HCT116 (cell line): ENCODE data around the gene C10orf105. TPM values are rescaled to one million over a fixed set of nuclear protein-coding genes. Genes with fewer than 3 reads are reported as not detected.
A peak's percentile ranks its signal among the peaks of the same experiment; 100 is the strongest.

Source experiments
- ATAC-seq: fragments of 200-7000 bp; cut with Tn5 transposase; 2 replicates; pipeline ENCODE4 v1.9.1; 2020; ENCODE audit warnings: mild to moderate bottlenecking, moderate library complexity
- BruUV-seq: library from RNA; stranded (reverse); fragments of 400-500 nt; replicated peaks from 2 replicates; lab custom pipeline; 2021; lab: Mats Ljungman, UMichigan
- CTCF ChIA-PET: fragments of 300-600 bp; sonication (Branson Sonifier 250); formaldehyde crosslinking; loops from one replicate; lab custom pipeline; 2021; ENCODE audit warnings: antibody characterized with exemption; lab: Charles Lee
- POLR2A ChIA-PET: fragments of 300-600, 350-600 bp; sonication (Branson Sonifier 250); formaldehyde crosslinking; loops from one replicate; lab custom pipeline; 2021; ENCODE audit warnings: antibody characterized with exemption; lab: Charles Lee
- RAD21 ChIA-PET, 2 experiments: fragments of 300-600 bp; sonication (Branson Sonifier 250); formaldehyde crosslinking; loops; one replicate each; lab custom pipeline; 2023; ENCODE audit warnings: low total read pairs in 2 of 2; ENCODE audit not compliant: uncharacterized antibody in 2 of 2, unreplicated experiment in 2 of 2, low non-redundant PET in 1 of 2; lab: Charles Lee
- DNase-seq: peaks from one replicate; pipeline ENCODE4 v3.0.0-alpha.2; 2010; ENCODE audit warnings: low read depth, low spot score
- H2AFZ ChIP-seq: fragments of 200-600 bp; shearing (Covaris generic), sonication (generic); 2 replicates; pipeline ENCODE4 v1.6.1; 2017; ENCODE audit warnings: low read depth, mixed run types, mixed read lengths, antibody characterized with exemption, low read length; ENCODE audit not compliant: poor library complexity, severe bottlenecking
- H3K27ac ChIP-seq: 2 replicates; pipeline ENCODE4 v1.5.1; 2012; ENCODE audit warnings: low read depth, low read length
- H3K27me3 ChIP-seq: fragments of 200-600 bp; sonication (generic); 2 replicates; pipeline ENCODE4 v1.6.1; 2016; ENCODE audit warnings: mixed run types, low read length, mixed read lengths; ENCODE audit not compliant: insufficient read depth
- H3K36me3 ChIP-seq, 2 experiments: fragments of 200-500 bp in 1 of 2; fragments of 200-600 bp in 1 of 2; sonication (Bioruptor generic) in 1 of 2; sonication (generic) in 1 of 2; 2 replicates each; pipeline versions ENCODE4 v1.5.1 to v1.6.1; 2014 to 2016; ENCODE audit warnings: low read length in 2 of 2, inconsistent platforms in 1 of 2, mixed read lengths in 1 of 2, mixed run types in 1 of 2; ENCODE audit not compliant: insufficient read depth in 2 of 2, control insufficient read depth in 1 of 2
- H3K4me1 ChIP-seq, 2 experiments: fragments of 200-600 bp in 1 of 2; sonication (generic) in 1 of 2; 2 replicates each; pipeline versions ENCODE4 v1.5.1 to v1.6.1; 2012 to 2017; ENCODE audit warnings: low read length in 2 of 2, inconsistent platforms in 1 of 2, mild to moderate bottlenecking in 1 of 2, mixed read lengths in 1 of 2, mixed run types in 1 of 2, moderate library complexity in 1 of 2; ENCODE audit not compliant: insufficient read depth in 2 of 2, control insufficient read depth in 1 of 2
- H3K4me2 ChIP-seq: fragments of 200-600 bp; sonication (generic); 2 replicates; pipeline ENCODE4 v1.6.1; 2017; ENCODE audit warnings: mixed run types, low read length, mixed read lengths
- H3K4me3 ChIP-seq, 2 experiments: fragments of 200-600 bp in 1 of 2; sonication (generic) in 1 of 2; replicated peaks in 1 of 2; 2 replicates each; pipeline ENCODE4 v1.5.1; 2011 to 2016; ENCODE audit warnings: low read length in 2 of 2, control low read depth in 1 of 2, low read depth in 1 of 2, mild to moderate bottlenecking in 1 of 2, mixed read lengths in 1 of 2, mixed run types in 1 of 2
- H3K79me2 ChIP-seq: fragments of 200-600 bp; sonication (generic); 2 replicates; pipeline ENCODE4 v1.6.1; 2017; ENCODE audit warnings: mild to moderate bottlenecking, mixed run types, low read length, moderate library complexity, mixed read lengths; ENCODE audit not compliant: insufficient read depth
- H3K9ac ChIP-seq: fragments of 200-600 bp; sonication (generic); 2 replicates; pipeline ENCODE4 v1.6.1; 2016; ENCODE audit warnings: low read length, mixed read lengths
- H3K9me2 ChIP-seq: fragments of 200-600 bp; sonication (generic), shearing (Covaris generic); 2 replicates; pipeline ENCODE4 v1.6.1; 2017; ENCODE audit warnings: mixed run types, mild to moderate bottlenecking, moderate library complexity; ENCODE audit not compliant: insufficient read depth
- H3K9me3 ChIP-seq, 2 experiments: fragments of 200-500 bp in 1 of 2; fragments of 200-600 bp in 1 of 2; sonication (Bioruptor generic) in 1 of 2; sonication (generic) in 1 of 2; 2 replicates each; pipeline ENCODE4 v1.6.1; 2014 to 2017; ENCODE audit warnings: low read length in 2 of 2, mixed read lengths in 2 of 2, inconsistent platforms in 1 of 2, low read depth in 1 of 2, mild to moderate bottlenecking in 1 of 2, mixed run types in 1 of 2, moderate library complexity in 1 of 2; ENCODE audit not compliant: control insufficient read depth in 1 of 2, insufficient read depth in 1 of 2
- H4K20me1 ChIP-seq: fragments of 200-600 bp; sonication (generic), shearing (Covaris generic); 2 replicates; pipeline ENCODE4 v1.6.1; 2017; ENCODE audit warnings: mixed run types, mild to moderate bottlenecking, moderate library complexity; ENCODE audit not compliant: insufficient read depth
- CBX3 ChIP-seq: IDR thresholded peaks from 2 replicates; pipeline ENCODE4 v1.6.1; 2012; ENCODE audit warnings: low read depth
- EGR1 ChIP-seq: IDR thresholded peaks from 2 replicates; pipeline ENCODE4 v1.6.1; 2012; ENCODE audit warnings: low read depth
- EZH2phosphoT487 ChIP-seq: fragments of 200-600 bp; IDR thresholded peaks from 2 replicates; pipeline ENCODE4 v1.6.1; 2018; ENCODE audit warnings: antibody characterized with exemption, borderline replicate concordance
- SP1 ChIP-seq: IDR thresholded peaks from 2 replicates; pipeline ENCODE4 v1.6.1; 2012; ENCODE audit warnings: low read depth
- TCF7L2 ChIP-seq: IDR thresholded peaks from 2 replicates; pipeline ENCODE4 v1.7.0; 2011; ENCODE audit warnings: borderline replicate concordance, inconsistent platforms; ENCODE audit not compliant: insufficient read depth, insufficient read length; ENCODE audit errors: extremely low read depth
- intact Hi-C: fragments of 100-400 bp; cut with micrococcal nuclease; formaldehyde crosslinking; loops from 2 replicates; pipeline ENCODE4 v1.10.0; 2022
- total RNA-seq: library from RNA; stranded (reverse); gene quantifications from one replicate; pipeline ENCODE4 v1.2.1, GENCODE V29; 2021; ENCODE audit not compliant: unreplicated experiment
- TF ChIP-seq, protein P1 (sequence below): IDR thresholded peaks from 2 replicates; pipeline ENCODE4 v1.6.1; 2012
- TF ChIP-seq, protein P2 (sequence below), 3 experiments: fragments of 200-600 bp in 1 of 3; sonication (generic) in 1 of 3; IDR thresholded peaks in 2 of 3; conservative IDR thresholded peaks in 1 of 3; 2 replicates each; pipeline ENCODE4 v1.5.1; 2012 to 2017; ENCODE audit warnings: low read depth in 2 of 3, low read length in 2 of 3, antibody characterized with exemption in 1 of 3, borderline replicate concordance in 1 of 3, control low read depth in 1 of 3, mild to moderate bottlenecking in 1 of 3, mixed read lengths in 1 of 3, mixed run types in 1 of 3, moderate library complexity in 1 of 3; ENCODE audit not compliant: insufficient read depth in 1 of 3

The C10orf105 gene
- total RNA-seq, 1 experiment from 2014 or later, result not detected

DNA sequence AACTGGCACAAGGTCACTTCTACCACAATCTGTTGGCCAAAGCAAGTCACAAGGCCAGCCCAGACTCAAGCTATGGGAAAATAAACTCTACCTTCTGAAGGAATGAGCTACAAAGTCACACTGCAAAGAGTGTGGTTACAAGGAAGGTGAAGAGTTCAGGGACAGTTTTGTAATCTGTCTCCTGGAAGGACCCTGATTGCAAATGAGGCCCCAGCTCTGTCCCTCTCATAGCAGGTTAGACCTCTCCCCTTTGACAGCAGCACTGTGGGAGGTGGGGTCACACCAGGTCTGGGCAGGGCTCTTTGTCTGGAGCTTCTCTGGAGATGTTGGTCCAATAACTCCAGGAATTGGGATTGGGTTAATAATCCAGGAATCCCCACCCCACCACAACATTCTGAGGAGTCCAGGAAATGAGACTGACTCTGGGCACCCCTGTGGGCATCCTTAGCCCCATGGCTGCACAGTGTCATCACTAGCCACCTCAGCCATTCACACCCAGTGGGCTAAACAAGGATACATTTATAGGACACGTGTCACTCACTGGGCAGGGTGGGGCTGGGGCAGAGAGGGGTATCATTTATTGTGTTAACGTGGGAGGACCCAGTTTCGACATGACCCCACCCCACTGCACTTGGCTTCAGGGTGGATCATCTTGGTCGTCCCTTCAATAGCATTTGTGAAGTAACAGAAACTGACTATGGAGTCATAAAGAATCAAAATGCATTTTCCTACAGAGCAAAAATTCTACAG lies 23.7 kb upstream of the C10orf105 start:
- no peaks in the 10 kb centered on the region for H3K9me3 ChIP-seq
- ChIA-PET CTCF (no interaction called here), RAD21 (no interaction called here), POLR2A (no interaction called here)
- peak overlapping the region; percentile 11; the same call in 1 of the 2 replicates for H3K4me2 ChIP-seq
- H2AFZ ChIP-seq, result no peak overlapping the region
- no peak overlapping the region for H3K4me3 ChIP-seq
- no peak overlapping the region for H3K9ac ChIP-seq
- intact Hi-C loops, result no loop called here
- ATAC-seq (no peak), DNase-seq (no peak)
- no peaks in the 10 kb centered on the region for H4K20me1 ChIP-seq
- no peaks in the 10 kb centered on the region for H3K9me2 ChIP-seq
- TF ChIP-seq, protein P1, sequence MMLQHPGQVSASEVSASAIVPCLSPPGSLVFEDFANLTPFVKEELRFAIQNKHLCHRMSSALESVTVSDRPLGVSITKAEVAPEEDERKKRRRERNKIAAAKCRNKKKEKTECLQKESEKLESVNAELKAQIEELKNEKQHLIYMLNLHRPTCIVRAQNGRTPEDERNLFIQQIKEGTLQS, result no peak
- TF ChIP-seq EGR1, result no peak
- TF ChIP-seq, protein P2, sequence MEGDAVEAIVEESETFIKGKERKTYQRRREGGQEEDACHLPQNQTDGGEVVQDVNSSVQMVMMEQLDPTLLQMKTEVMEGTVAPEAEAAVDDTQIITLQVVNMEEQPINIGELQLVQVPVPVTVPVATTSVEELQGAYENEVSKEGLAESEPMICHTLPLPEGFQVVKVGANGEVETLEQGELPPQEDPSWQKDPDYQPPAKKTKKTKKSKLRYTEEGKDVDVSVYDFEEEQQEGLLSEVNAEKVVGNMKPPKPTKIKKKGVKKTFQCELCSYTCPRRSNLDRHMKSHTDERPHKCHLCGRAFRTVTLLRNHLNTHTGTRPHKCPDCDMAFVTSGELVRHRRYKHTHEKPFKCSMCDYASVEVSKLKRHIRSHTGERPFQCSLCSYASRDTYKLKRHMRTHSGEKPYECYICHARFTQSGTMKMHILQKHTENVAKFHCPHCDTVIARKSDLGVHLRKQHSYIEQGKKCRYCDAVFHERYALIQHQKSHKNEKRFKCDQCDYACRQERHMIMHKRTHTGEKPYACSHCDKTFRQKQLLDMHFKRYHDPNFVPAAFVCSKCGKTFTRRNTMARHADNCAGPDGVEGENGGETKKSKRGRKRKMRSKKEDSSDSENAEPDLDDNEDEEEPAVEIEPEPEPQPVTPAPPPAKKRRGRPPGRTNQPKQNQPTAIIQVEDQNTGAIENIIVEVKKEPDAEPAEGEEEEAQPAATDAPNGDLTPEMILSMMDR (IDR thresholded peaks at IDR 0.05 in 2 of 3, conservative IDR thresholded peaks at IDR 0.05 in 1 of 3; ENCODE audit: borderline replicate concordance in 1 of 3, insufficient read depth in 1 of 3, low read depth in 2 of 3, low read length in 2 of 3), result no peak
- H3K27ac ChIP-seq, result no peak overlapping the region
- H3K27me3 ChIP-seq, result no peaks in the 10 kb centered on the region
- H3K36me3 ChIP-seq, result no peaks in the 10 kb centered on the region
- no TSS peak for BruUV-seq
- H3K4me1 ChIP-seq, result peaks cover 5 to 19% of the 10 kb centered on the region in 2 experiments; a peak in 3 of 4 replicates
- H3K79me2 ChIP-seq, result no peaks in the 10 kb centered on the region

DNA sequence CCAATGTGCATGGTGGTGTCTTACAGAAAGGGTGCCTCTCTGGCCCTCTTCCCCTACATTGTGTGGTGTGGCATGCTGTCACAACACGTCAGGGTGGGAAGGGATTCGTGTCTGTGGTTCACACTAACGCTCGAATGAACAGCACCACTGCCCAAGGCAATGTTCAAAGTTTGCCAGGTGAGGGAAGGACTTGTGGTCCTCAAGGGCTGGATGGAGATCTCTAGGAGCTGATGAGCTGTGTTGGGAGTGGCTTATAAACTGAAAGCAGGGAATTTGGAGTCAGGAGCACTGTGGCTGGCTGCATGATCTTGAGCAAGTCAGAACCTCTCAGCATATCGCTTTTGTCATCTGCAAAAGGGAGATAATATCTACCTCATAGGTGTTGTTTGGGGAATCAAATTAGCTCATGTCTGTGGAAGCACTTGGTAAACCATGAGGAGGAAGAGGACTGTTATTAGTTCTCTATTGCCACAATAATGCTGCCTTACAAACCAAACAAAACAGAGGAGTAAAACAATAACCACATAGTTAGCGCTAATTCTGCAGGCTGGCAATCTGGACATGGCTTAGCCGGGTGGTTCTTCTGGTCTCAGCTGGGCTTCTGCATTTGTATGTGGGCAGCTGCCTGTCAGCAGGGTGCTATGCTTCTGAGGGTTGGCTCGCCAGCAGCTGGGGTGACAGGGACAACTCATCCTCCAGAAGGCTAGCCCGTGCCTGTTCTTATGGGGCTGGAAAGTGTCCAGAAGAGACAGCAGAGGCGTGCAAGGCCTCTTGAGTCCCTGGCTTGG lies 22.9 kb upstream of the C10orf105 start:
- peak overlapping the region; percentile 11; the same call in 1 of the 2 replicates for H3K4me2 ChIP-seq
- no peak for TF ChIP-seq TCF7L2
- no peak for TF ChIP-seq CBX3
- no peak for TF ChIP-seq EGR1
- no peak for TF ChIP-seq SP1
- no peak for TF ChIP-seq EZH2phosphoT487
- ChIA-PET CTCF (interaction anchor here (0.6 kb wide), 1 partner anchor 69 kb away, joined by 11 read pairs; no protein-coding TSS in a partner anchor), RAD21 (no interaction called here), POLR2A (no interaction called here)
- H3K27me3 ChIP-seq, result no peaks in the 10 kb centered on the region
- no peak overlapping the region for H3K4me3 ChIP-seq
- no peak overlapping the region for H3K27ac ChIP-seq
- no peaks in the 10 kb centered on the region for H4K20me1 ChIP-seq
- H3K9ac ChIP-seq, result no peak overlapping the region
- H3K79me2 ChIP-seq, result no peaks in the 10 kb centered on the region
- H3K9me3 ChIP-seq, result no peaks in the 10 kb centered on the region
- H2AFZ ChIP-seq, result no peak overlapping the region
- H3K4me1 ChIP-seq, result peaks cover 5 to 19% of the 10 kb centered on the region in 2 experiments; a peak in 3 of 4 replicates
- DNase-seq (no peak), ATAC-seq (no peak)
- no peaks in the 10 kb centered on the region for H3K9me2 ChIP-seq
- BruUV-seq, result no TSS peak
- intact Hi-C loops, result no loop called here
- no peaks in the 10 kb centered on the region for H3K36me3 ChIP-seq
